Keratinocyte (primary cell): ENCODE measurements around the gene UROD. TPM values are rescaled to one million over a fixed set of nuclear protein-coding genes. Genes with fewer than 3 reads are reported as not detected.
A peak's percentile ranks its signal among the peaks of the same experiment; 100 is the strongest.

Experiments
- DNase-seq: peaks from one replicate; pipeline ENCODE4 v3.0.0-alpha.2; 2011; ENCODE audit warnings: low read depth, missing footprints, low spot score
- FAIRE-seq: peaks from 2 replicates; lab custom pipeline; 2011; peaks lifted over from hg19 to GRCh38; lab: Jason Lieb, UNC
- H2AFZ ChIP-seq: 2 replicates; pipeline ENCODE4 v1.6.0; 2012; ENCODE audit warnings: low read length, control low read depth, inconsistent platforms; ENCODE audit not compliant: control insufficient read depth
- H3K27ac ChIP-seq: 2 replicates; pipeline ENCODE4 v1.5.1; 2011; ENCODE audit warnings: low read length; ENCODE audit not compliant: control insufficient read depth, insufficient read depth
- H3K27me3 ChIP-seq: 3 replicates; pipeline ENCODE4 v1.6.0; 2011; ENCODE audit warnings: low read length; ENCODE audit not compliant: control insufficient read depth, insufficient read depth; ENCODE audit errors: extremely low read depth
- H3K36me3 ChIP-seq, 2 experiments: 2 replicates in 1 of 2; 3 replicates in 1 of 2; pipeline ENCODE4 v1.5.1; 2011; ENCODE audit warnings: low read length in 2 of 2, mild to moderate bottlenecking in 1 of 2; ENCODE audit not compliant: control insufficient read depth in 2 of 2, insufficient read depth in 2 of 2; ENCODE audit errors: extremely low read depth in 1 of 2
- H3K4me1 ChIP-seq: 3 replicates; pipeline ENCODE4 v1.5.1; 2011; ENCODE audit warnings: low read length; ENCODE audit not compliant: control insufficient read depth, insufficient read depth; ENCODE audit errors: extremely low read depth
- H3K4me2 ChIP-seq: 3 replicates; pipeline ENCODE4 v1.6.0; 2011; ENCODE audit warnings: low read depth, low read length; ENCODE audit not compliant: control insufficient read depth, insufficient read depth; ENCODE audit errors: extremely low read depth
- H3K4me3 ChIP-seq, 3 experiments: fragments of 200-600 bp in 1 of 3; sonication (generic) in 1 of 3; 2 replicates in 2 of 3; 3 replicates in 1 of 3; pipeline ENCODE4 v1.5.1; 2011 to 2016; ENCODE audit warnings: low read length in 3 of 3, mild to moderate bottlenecking in 3 of 3, control low read depth in 2 of 3, inconsistent platforms in 1 of 3, low read depth in 1 of 3, mixed read lengths in 1 of 3, mixed run types in 1 of 3, moderate library complexity in 1 of 3; ENCODE audit not compliant: control insufficient read depth in 2 of 3, insufficient read depth in 2 of 3; ENCODE audit errors: extremely low read depth in 1 of 3
- H3K79me2 ChIP-seq: 2 replicates; pipeline ENCODE4 v1.6.0; 2012; ENCODE audit warnings: low read length; ENCODE audit not compliant: control insufficient read depth, insufficient read depth
- H3K9ac ChIP-seq: 3 replicates; pipeline ENCODE4 v1.6.0; 2011; ENCODE audit warnings: low read length; ENCODE audit not compliant: control insufficient read depth, insufficient read depth; ENCODE audit errors: extremely low read depth
- H3K9me1 ChIP-seq: 3 replicates; pipeline ENCODE4 v1.6.0; 2011; ENCODE audit warnings: low read length; ENCODE audit not compliant: control insufficient read depth, insufficient read depth; ENCODE audit errors: extremely low read depth
- H3K9me3 ChIP-seq: 2 replicates; pipeline ENCODE4 v1.5.1; 2012; ENCODE audit warnings: low read depth, low read length; ENCODE audit not compliant: control insufficient read depth
- H4K20me1 ChIP-seq: 3 replicates; pipeline ENCODE4 v1.6.0; 2011; ENCODE audit warnings: low read length; ENCODE audit not compliant: control insufficient read depth, insufficient read depth; ENCODE audit errors: extremely low read depth
- CTCF ChIP-seq, 3 experiments: IDR thresholded peaks in 1 of 3; conservative IDR thresholded peaks in 1 of 3; optimal IDR thresholded peaks in 1 of 3; 2 replicates in 2 of 3; 3 replicates in 1 of 3; pipeline versions ENCODE3 to v1.5.1; 2011; ENCODE audit warnings: low read length in 3 of 3, mild to moderate bottlenecking in 3 of 3, moderate library complexity in 2 of 3, control low read depth in 1 of 3, inconsistent platforms in 1 of 3; ENCODE audit not compliant: insufficient read depth in 2 of 3; ENCODE audit errors: extremely low read depth in 1 of 3
- EZH2 ChIP-seq: IDR thresholded peaks from one replicate; pipeline ENCODE4 v1.6.1; 2012; ENCODE audit warnings: inconsistent platforms, mild to moderate bottlenecking, low read length, moderate library complexity
- dilution Hi-C: fragments of 300-500 bp; cut with MboI; formaldehyde crosslinking; loops from one replicate; pipeline ENCODE4 v1.7.0; 2020; ENCODE audit warnings: low sequenced_read_pairs; ENCODE audit not compliant: extremely low pct_ligation_motif_present
- polyA plus RNA-seq, 5 experiments: library from polyadenylated mRNA; depleted of rRNA in 3 of 5; stranded (reverse) in 3 of 5; stranded (forward) in 1 of 5; unstranded in 1 of 5; fragments of >200 nt; gene quantifications; 1 replicate in 1 of 5; 2 replicates in 3 of 5; 3 replicates in 1 of 5; pipeline versions ENCODE4 v1.2.1 to v1.2.3, GENCODE V29; 2011 to 2012; ENCODE audit warnings: missing spikeins in 2 of 5, low read depth in 1 of 5, low replicate concordance in 1 of 5

The UROD gene
- polyA plus RNA-seq, 1 donor (not counting 4 experiments of a cell fraction or from before 2014, with no cell fraction given), result 157 TPM

- TF ChIP-seq EZH2 (no peak), CTCF (optimal IDR thresholded peaks at IDR 0.05 in 1 of 3, IDR thresholded peaks at IDR 0.05 in 1 of 3, conservative IDR thresholded peaks at IDR 0.05 in 1 of 3; ENCODE audit: extremely low read depth in 1 of 3, insufficient read depth in 2 of 3, low read length in 3 of 3) (no peak)
- Histone ChIP-seq H3K9me1 (no peaks in the 10 kb centered on the region), H3K27me3 (no peaks in the 10 kb centered on the region), H3K27ac (no peak overlapping the region), H3K4me1 (peaks cover 21% of the 10 kb centered on the region), H3K36me3 (peaks cover 36 to 47% of the 10 kb centered on the region in 2 experiments), H3K9me3 (no peaks in the 10 kb centered on the region), H3K4me2 (no peak overlapping the region), H3K4me3 (no peak overlapping the region), H3K9ac (no peak overlapping the region), H2AFZ (no peak overlapping the region), H3K79me2 (peaks cover 22% of the 10 kb centered on the region), H4K20me1 (no peaks in the 10 kb centered on the region)
- DNase-seq (no peak), FAIRE-seq (no peak)
- dilution Hi-C loops, result no loop called here
Measured at GRCh38 chr1:45008516-45008915, 3.5 kb upstream of the UROD start.

- no peaks in the 10 kb centered on the region for H3K27me3 ChIP-seq
- peak overlapping the region; percentile 86 for H3K4me2 ChIP-seq
- FAIRE-seq (no peak), DNase-seq (no peak)
- H3K9me3 ChIP-seq, result no peaks in the 10 kb centered on the region
- peaks cover 21% of the 10 kb centered on the region for H3K4me1 ChIP-seq
- H3K4me3 ChIP-seq, result no peak overlapping the region
- peaks cover 26% of the 10 kb centered on the region for H3K79me2 ChIP-seq
- no peak overlapping the region for H3K9ac ChIP-seq
- H3K27ac ChIP-seq, result no peak overlapping the region
- dilution Hi-C loops, result no loop called here
- no peaks in the 10 kb centered on the region for H4K20me1 ChIP-seq
- TF ChIP-seq EZH2, result no peak
- TF ChIP-seq CTCF (optimal IDR thresholded peaks at IDR 0.05 in 1 of 3, IDR thresholded peaks at IDR 0.05 in 1 of 3, conservative IDR thresholded peaks at IDR 0.05 in 1 of 3; ENCODE audit: extremely low read depth in 1 of 3, insufficient read depth in 2 of 3, low read length in 3 of 3), result no peak
- no peaks in the 10 kb centered on the region for H3K9me1 ChIP-seq
- H3K36me3 ChIP-seq, result peaks cover 35 to 45% of the 10 kb centered on the region in 2 experiments
- no peak overlapping the region for H2AFZ ChIP-seq
Measured at GRCh38 chr1:45009296-45009865, 2.7 kb upstream of the UROD start.
